ENCODE measurements around the gene PGAM1. TPM values are rescaled to one million over a fixed set of nuclear protein-coding genes. Genes with fewer than 3 reads are reported as not detected.

The PGAM1 gene
- total and polyA plus RNA-seq, 2 of the 4 experiments (the other 2 are of a cell fraction): 686 to 841 TPM

DNA sequence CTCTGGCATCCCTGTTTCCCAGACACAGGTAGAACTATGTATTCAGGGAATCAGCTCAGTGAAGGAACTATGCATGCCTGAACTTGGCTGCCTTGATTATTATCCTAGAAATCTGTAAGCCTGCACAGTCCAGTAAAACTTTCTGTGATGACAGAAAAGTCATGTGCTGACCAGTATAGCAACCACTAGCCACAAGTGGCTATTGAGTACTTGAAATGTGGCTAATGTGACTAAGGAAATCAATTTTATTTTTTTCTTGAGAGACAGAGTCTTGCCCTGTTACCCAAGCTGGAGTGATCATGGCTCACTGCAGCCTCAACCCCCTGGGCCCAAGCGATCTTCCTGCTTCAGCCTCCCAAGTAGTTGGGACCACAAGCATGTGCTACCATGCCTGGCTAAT, 16.3 kb downstream of the PGAM1 start:
- peaks cover 28 to 35% of the 10 kb centered on the region in 2 experiments for H3K79me1 ChIP-seq (ENCODE audit: low read depth in 1 of 2, low read length in 2 of 2)
- H3K23ac ChIP-seq (ENCODE audit: low read depth, low read length): no peak overlapping the region
- H4K5ac ChIP-seq (ENCODE audit: low read depth, low read length): no peak overlapping the region
- dilution Hi-C loops (cut with HindIII; ENCODE audit: low sequenced_read_pairs, unreplicated experiment) (no loop called here), in situ Hi-C loops (cut with MboI; ENCODE audit: low sequenced_read_pairs) (no loop called here), intact Hi-C loops (cut with micrococcal nuclease) (no loop called here)
- no peak overlapping the region for H3K18ac ChIP-seq (ENCODE audit: low read depth, low read length)
- ChIA-PET POLR2A (ENCODE audit: unreplicated experiment) (no interaction called here), CTCF (no interaction called here)
- no peak overlapping the region for H2BK120ac ChIP-seq (ENCODE audit: low read depth, low read length)
- H3K27ac ChIP-seq (ENCODE audit: insufficient read depth, low read length): no peak overlapping the region
- no peak overlapping the region for H3K4me3 ChIP-seq (ENCODE audit: insufficient read depth, low read depth, low read length)
- H4K91ac ChIP-seq (ENCODE audit: insufficient read depth, low read depth, low read length): no peak overlapping the region
- H4K20me1 ChIP-seq (ENCODE audit: insufficient read depth, low read length): peaks cover under 1% of the 10 kb centered on the region; the same call in 1 of the 2 replicates
- H2BK15ac ChIP-seq (ENCODE audit: low read depth, low read length): no peak overlapping the region
- peaks cover 3% of the 10 kb centered on the region; the same call in 1 of the 2 replicates for H3K9me1 ChIP-seq (ENCODE audit: insufficient read depth, low read length)
- no peak for ATAC-seq (ENCODE audit: low read depth)
- no peak overlapping the region for H2AK9ac ChIP-seq (replicated peaks; ENCODE audit: low read depth, low read length, poor library complexity)
- no peak overlapping the region for H2AK5ac ChIP-seq (ENCODE audit: low read depth, low read length)
- H3K4me2 ChIP-seq (ENCODE audit: low read depth, low read length): no peak overlapping the region
- H3K27me3 ChIP-seq (ENCODE audit: control insufficient read depth, insufficient read depth, low read length): no peaks in the 10 kb centered on the region
- no peak overlapping the region for H3K56ac ChIP-seq (ENCODE audit: extremely low read depth, insufficient read depth, low read length)
- no peak overlapping the region for H2BK5ac ChIP-seq (ENCODE audit: low read depth, low read length, poor library complexity, severe bottlenecking)
- peaks cover 21% of the 10 kb centered on the region for H3K36me3 ChIP-seq (ENCODE audit: control insufficient read depth, insufficient read depth, low read length)
- H3K4me1 ChIP-seq (ENCODE audit: control insufficient read depth, insufficient read depth, low read length): peaks cover 2% of the 10 kb centered on the region; the same call in 1 of the 2 replicates
- no peak for DNase-seq
- H3K9me3 ChIP-seq (ENCODE audit: control insufficient read depth, insufficient read depth, low read length): no peaks in the 10 kb centered on the region
- H3K9ac ChIP-seq (ENCODE audit: low read depth, low read length): no peak overlapping the region
- no peak overlapping the region for H3K4ac ChIP-seq (ENCODE audit: low read depth, low read length)
- no peak for TF ChIP-seq BHLHE40 (IDR thresholded peaks at IDR 0.05; ENCODE audit: low read depth, low read length)
- no peak for TF ChIP-seq MAZ (IDR thresholded peaks at IDR 0.05; ENCODE audit: borderline replicate concordance, low read depth, low read length)
- no peak for TF ChIP-seq FOS (IDR thresholded peaks at IDR 0.05; ENCODE audit: low read depth, low read length)
- TF ChIP-seq NFE2L2 (IDR thresholded peaks at IDR 0.05; ENCODE audit: low read depth, low read length): no peak
- TF ChIP-seq, protein P1, sequence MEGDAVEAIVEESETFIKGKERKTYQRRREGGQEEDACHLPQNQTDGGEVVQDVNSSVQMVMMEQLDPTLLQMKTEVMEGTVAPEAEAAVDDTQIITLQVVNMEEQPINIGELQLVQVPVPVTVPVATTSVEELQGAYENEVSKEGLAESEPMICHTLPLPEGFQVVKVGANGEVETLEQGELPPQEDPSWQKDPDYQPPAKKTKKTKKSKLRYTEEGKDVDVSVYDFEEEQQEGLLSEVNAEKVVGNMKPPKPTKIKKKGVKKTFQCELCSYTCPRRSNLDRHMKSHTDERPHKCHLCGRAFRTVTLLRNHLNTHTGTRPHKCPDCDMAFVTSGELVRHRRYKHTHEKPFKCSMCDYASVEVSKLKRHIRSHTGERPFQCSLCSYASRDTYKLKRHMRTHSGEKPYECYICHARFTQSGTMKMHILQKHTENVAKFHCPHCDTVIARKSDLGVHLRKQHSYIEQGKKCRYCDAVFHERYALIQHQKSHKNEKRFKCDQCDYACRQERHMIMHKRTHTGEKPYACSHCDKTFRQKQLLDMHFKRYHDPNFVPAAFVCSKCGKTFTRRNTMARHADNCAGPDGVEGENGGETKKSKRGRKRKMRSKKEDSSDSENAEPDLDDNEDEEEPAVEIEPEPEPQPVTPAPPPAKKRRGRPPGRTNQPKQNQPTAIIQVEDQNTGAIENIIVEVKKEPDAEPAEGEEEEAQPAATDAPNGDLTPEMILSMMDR (conservative IDR thresholded peaks at IDR 0.05; ENCODE audit: low read depth, low read length): no peak
- no peak for TF ChIP-seq MXI1 (IDR thresholded peaks at IDR 0.05; ENCODE audit: borderline replicate concordance, low read depth, low read length)
- TF ChIP-seq CEBPB (IDR thresholded peaks at IDR 0.05; ENCODE audit: low read depth, low read length): no peak
- no peak for TF ChIP-seq RFX5 (IDR thresholded peaks at IDR 0.05; ENCODE audit: low read depth, low read length)
- no peak for TF ChIP-seq POLR2A (IDR thresholded peaks at IDR 0.05; ENCODE audit: low read depth, low read length)
- H3K14ac ChIP-seq (replicated peaks; ENCODE audit: low read depth, low read length): no peak overlapping the region
- H2BK20ac ChIP-seq (ENCODE audit: low read depth, low read length): no peak overlapping the region
- no TSS peak for BruUV-seq (replicated peaks)
- no peak overlapping the region for H4K8ac ChIP-seq (ENCODE audit: low read depth in 2 of 2, low read length in 2 of 2)
- WGBS, 2 experiments (ENCODE audit: extremely low coverage in 2 of 2, insufficient read length in 1 of 2): 100% methylated on average over 1 of the region's 1 CpG; no CpG with 5 or more reads in 1 of the 2 experiments
- no peak overlapping the region for H2AFZ ChIP-seq (replicated peaks; ENCODE audit: low read length, poor library complexity)
